Measurements from ENCODE around the gene AFAP1. TPM values are rescaled to one million over a fixed set of nuclear protein-coding genes. Genes with fewer than 3 reads are reported as not detected.

The AFAP1 gene
- total RNA-seq, 1 experiment from 2014 or later: 23.6 TPM

DNA sequence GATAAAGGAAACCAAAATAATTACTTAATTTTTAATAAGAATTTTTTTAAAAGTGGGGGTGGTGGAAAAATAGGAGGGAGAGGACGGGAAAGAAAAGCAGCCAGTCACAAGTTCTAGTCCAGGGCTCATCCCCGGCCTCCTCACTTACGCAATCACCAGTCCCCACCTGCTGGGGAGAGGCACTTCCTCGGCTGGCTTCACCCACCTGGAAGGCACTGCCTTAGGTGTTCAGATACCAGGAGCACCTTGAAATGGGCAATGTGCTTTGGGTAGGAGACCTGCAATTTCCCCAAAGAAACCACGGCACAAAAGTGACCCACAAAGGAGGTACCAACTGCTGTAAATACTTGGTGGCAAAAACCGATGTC, 23.8 kb downstream of the AFAP1 start:
- POLR2A ChIA-PET: interaction anchor here (0.6 kb wide), 1 partner anchor 113 kb away, joined by 5 read pairs; no protein-coding TSS in a partner anchor

More for the DNA sequence above, 23.8 kb downstream of the AFAP1 start:
- H3K27me3 Mint-ChIP-seq (ENCODE audit: low read depth): no peaks in the 10 kb centered on the region
- DNase-seq (ENCODE audit: low spot score) (no peak), ATAC-seq (no peak)
- CTCF ChIA-PET: interaction anchor here (0.7 to 1.0 kb wide), 2 partner anchors 40 to 211 kb away, joined by 3 to 5 read pairs; no protein-coding TSS in a partner anchor
- H3K9me3 Mint-ChIP-seq: no peaks in the 10 kb centered on the region
- TF ChIP-seq, protein P1, sequence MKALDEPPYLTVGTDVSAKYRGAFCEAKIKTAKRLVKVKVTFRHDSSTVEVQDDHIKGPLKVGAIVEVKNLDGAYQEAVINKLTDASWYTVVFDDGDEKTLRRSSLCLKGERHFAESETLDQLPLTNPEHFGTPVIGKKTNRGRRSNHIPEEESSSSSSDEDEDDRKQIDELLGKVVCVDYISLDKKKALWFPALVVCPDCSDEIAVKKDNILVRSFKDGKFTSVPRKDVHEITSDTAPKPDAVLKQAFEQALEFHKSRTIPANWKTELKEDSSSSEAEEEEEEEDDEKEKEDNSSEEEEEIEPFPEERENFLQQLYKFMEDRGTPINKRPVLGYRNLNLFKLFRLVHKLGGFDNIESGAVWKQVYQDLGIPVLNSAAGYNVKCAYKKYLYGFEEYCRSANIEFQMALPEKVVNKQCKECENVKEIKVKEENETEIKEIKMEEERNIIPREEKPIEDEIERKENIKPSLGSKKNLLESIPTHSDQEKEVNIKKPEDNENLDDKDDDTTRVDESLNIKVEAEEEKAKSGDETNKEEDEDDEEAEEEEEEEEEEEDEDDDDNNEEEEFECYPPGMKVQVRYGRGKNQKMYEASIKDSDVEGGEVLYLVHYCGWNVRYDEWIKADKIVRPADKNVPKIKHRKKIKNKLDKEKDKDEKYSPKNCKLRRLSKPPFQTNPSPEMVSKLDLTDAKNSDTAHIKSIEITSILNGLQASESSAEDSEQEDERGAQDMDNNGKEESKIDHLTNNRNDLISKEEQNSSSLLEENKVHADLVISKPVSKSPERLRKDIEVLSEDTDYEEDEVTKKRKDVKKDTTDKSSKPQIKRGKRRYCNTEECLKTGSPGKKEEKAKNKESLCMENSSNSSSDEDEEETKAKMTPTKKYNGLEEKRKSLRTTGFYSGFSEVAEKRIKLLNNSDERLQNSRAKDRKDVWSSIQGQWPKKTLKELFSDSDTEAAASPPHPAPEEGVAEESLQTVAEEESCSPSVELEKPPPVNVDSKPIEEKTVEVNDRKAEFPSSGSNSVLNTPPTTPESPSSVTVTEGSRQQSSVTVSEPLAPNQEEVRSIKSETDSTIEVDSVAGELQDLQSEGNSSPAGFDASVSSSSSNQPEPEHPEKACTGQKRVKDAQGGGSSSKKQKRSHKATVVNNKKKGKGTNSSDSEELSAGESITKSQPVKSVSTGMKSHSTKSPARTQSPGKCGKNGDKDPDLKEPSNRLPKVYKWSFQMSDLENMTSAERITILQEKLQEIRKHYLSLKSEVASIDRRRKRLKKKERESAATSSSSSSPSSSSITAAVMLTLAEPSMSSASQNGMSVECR (CRISPR knock-in tag; IDR thresholded peaks at IDR 0.05; ENCODE audit: borderline replicate concordance): no peak
- TF ChIP-seq HMGA2 (CRISPR knock-in tag; IDR thresholded peaks at IDR 0.05): no peak
- no peak for TF ChIP-seq FOXJ3 (CRISPR knock-in tag; IDR thresholded peaks at IDR 0.05; ENCODE audit: borderline replicate concordance)
- TF ChIP-seq, protein P2, sequence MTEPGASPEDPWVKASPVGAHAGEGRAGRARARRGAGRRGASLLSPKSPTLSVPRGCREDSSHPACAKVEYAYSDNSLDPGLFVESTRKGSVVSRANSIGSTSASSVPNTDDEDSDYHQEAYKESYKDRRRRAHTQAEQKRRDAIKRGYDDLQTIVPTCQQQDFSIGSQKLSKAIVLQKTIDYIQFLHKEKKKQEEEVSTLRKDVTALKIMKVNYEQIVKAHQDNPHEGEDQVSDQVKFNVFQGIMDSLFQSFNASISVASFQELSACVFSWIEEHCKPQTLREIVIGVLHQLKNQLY (CRISPR knock-in tag; IDR thresholded peaks at IDR 0.05): no peak
- no peak for TF ChIP-seq ZNF423 (CRISPR knock-in tag; IDR thresholded peaks at IDR 0.05)
- TF ChIP-seq NR1H2 (CRISPR knock-in tag; IDR thresholded peaks at IDR 0.05): no peak
- TF ChIP-seq, protein P3, sequence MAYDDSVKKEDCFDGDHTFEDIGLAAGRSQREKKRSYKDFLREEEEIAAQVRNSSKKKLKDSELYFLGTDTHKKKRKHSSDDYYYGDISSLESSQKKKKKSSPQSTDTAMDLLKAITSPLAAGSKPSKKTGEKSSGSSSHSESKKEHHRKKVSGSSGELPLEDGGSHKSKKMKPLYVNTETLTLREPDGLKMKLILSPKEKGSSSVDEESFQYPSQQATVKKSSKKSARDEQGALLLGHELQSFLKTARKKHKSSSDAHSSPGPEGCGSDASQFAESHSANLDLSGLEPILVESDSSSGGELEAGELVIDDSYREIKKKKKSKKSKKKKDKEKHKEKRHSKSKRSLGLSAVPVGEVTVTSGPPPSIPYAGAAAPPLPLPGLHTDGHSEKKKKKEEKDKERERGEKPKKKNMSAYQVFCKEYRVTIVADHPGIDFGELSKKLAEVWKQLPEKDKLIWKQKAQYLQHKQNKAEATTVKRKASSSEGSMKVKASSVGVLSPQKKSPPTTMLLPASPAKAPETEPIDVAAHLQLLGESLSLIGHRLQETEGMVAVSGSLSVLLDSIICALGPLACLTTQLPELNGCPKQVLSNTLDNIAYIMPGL (CRISPR knock-in tag; IDR thresholded peaks at IDR 0.05): no peak
- TF ChIP-seq, protein P4, sequence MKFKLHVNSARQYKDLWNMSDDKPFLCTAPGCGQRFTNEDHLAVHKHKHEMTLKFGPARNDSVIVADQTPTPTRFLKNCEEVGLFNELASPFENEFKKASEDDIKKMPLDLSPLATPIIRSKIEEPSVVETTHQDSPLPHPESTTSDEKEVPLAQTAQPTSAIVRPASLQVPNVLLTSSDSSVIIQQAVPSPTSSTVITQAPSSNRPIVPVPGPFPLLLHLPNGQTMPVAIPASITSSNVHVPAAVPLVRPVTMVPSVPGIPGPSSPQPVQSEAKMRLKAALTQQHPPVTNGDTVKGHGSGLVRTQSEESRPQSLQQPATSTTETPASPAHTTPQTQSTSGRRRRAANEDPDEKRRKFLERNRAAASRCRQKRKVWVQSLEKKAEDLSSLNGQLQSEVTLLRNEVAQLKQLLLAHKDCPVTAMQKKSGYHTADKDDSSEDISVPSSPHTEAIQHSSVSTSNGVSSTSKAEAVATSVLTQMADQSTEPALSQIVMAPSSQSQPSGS (CRISPR knock-in tag; IDR thresholded peaks at IDR 0.05; ENCODE audit: borderline replicate concordance, low read depth): no peak
- no peak for TF ChIP-seq MYBL2 (CRISPR knock-in tag; IDR thresholded peaks at IDR 0.05)
- TF ChIP-seq, protein P5, sequence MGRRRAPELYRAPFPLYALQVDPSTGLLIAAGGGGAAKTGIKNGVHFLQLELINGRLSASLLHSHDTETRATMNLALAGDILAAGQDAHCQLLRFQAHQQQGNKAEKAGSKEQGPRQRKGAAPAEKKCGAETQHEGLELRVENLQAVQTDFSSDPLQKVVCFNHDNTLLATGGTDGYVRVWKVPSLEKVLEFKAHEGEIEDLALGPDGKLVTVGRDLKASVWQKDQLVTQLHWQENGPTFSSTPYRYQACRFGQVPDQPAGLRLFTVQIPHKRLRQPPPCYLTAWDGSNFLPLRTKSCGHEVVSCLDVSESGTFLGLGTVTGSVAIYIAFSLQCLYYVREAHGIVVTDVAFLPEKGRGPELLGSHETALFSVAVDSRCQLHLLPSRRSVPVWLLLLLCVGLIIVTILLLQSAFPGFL (CRISPR knock-in tag; IDR thresholded peaks at IDR 0.05; ENCODE audit: borderline replicate concordance): no peak
- TF ChIP-seq TEAD1 (CRISPR knock-in tag; IDR thresholded peaks at IDR 0.05): no peak
- TF ChIP-seq TP53 (CRISPR knock-in tag; IDR thresholded peaks at IDR 0.05): no peak
- TF ChIP-seq, protein P6, sequence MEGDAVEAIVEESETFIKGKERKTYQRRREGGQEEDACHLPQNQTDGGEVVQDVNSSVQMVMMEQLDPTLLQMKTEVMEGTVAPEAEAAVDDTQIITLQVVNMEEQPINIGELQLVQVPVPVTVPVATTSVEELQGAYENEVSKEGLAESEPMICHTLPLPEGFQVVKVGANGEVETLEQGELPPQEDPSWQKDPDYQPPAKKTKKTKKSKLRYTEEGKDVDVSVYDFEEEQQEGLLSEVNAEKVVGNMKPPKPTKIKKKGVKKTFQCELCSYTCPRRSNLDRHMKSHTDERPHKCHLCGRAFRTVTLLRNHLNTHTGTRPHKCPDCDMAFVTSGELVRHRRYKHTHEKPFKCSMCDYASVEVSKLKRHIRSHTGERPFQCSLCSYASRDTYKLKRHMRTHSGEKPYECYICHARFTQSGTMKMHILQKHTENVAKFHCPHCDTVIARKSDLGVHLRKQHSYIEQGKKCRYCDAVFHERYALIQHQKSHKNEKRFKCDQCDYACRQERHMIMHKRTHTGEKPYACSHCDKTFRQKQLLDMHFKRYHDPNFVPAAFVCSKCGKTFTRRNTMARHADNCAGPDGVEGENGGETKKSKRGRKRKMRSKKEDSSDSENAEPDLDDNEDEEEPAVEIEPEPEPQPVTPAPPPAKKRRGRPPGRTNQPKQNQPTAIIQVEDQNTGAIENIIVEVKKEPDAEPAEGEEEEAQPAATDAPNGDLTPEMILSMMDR (IDR thresholded peaks at IDR 0.05): no peak
- TF ChIP-seq ZNF138 (CRISPR knock-in tag; conservative IDR thresholded peaks at IDR 0.05): no peak
- TF ChIP-seq, protein P7, sequence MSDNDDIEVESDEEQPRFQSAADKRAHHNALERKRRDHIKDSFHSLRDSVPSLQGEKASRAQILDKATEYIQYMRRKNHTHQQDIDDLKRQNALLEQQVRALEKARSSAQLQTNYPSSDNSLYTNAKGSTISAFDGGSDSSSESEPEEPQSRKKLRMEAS (CRISPR knock-in tag; IDR thresholded peaks at IDR 0.05): no peak
- no peaks in the 10 kb centered on the region for H3K36me3 Mint-ChIP-seq
- H3K4me1 Mint-ChIP-seq: peaks cover 58% of the 10 kb centered on the region
- H3K27ac Mint-ChIP-seq: no peak overlapping the region
- no peak overlapping the region for H3K4me3 Mint-ChIP-seq
